ENCODE results near the gene STMND1. TPM values are rescaled to one million over a fixed set of nuclear protein-coding genes. Genes with fewer than 3 reads are reported as not detected.

The STMND1 gene
- total RNA-seq = 1 to 10 TPM; 1.8 to 2.8 TPM

GRCh38 chr6:17101422-17102257 lies at the start of gene STMND1:
Gene STMND1, plus strand, starts transcription at chr6:17102050. Its CDS starts 208 bp downstream, at chr6:17102258.
- peak within 1 kb of the TSS; percentile 60 for H3K27ac ChIP-seq
- H3K9ac ChIP-seq (ENCODE audit: low read depth in 2 of 2, low read length in 2 of 2) = peak within 1 kb of the TSS; percentile 41 to 73
- intact Hi-C loops (cut with DNase I) = no loop called here

GRCh38 chr6:17054647-17055046 lies 47.2 kb upstream of the STMND1 start:
- H3K4me3 ChIP-seq = no peak overlapping the region
- no peaks in the 10 kb centered on the region for H3K27me3 ChIP-seq
- H3K9ac ChIP-seq (ENCODE audit: low read depth in 2 of 2, low read length in 2 of 2) = no peak overlapping the region
- H3K9me3 ChIP-seq = no peaks in the 10 kb centered on the region
- intact Hi-C loops (cut with DNase I) = no loop called here
- no peaks in the 10 kb centered on the region for H3K36me3 ChIP-seq
- DNase-seq = no peak
- no peak overlapping the region for H3K27ac ChIP-seq
- no peak for TF ChIP-seq CTCF (IDR thresholded peaks at IDR 0.05)
- no peaks in the 10 kb centered on the region for H3K4me1 ChIP-seq

More at GRCh38 chr6:17101422-17102257, at the start of gene STMND1:
- Histone ChIP-seq H3K4me1 (no peaks in the 10 kb centered on the region), H3K9me3 (no peaks in the 10 kb centered on the region), H3K36me3 (no peaks in the 10 kb centered on the region), H3K4me3 (peak within 1 kb of the TSS; percentile 38), H3K27me3 (no peaks in the 10 kb centered on the region)
- DNase-seq = peak; percentile 91
- TF ChIP-seq CTCF (IDR thresholded peaks at IDR 0.05) = no peak

GRCh38 chr6:17057322-17057721 lies 44.5 kb upstream of the STMND1 start:
- H3K4me3 ChIP-seq = no peak overlapping the region
- no peaks in the 10 kb centered on the region for H3K4me1 ChIP-seq
- no peak for DNase-seq
- H3K27ac ChIP-seq = no peak overlapping the region
- H3K27me3 ChIP-seq = no peaks in the 10 kb centered on the region
- intact Hi-C loops (cut with DNase I) = no loop called here
- TF ChIP-seq CTCF (IDR thresholded peaks at IDR 0.05) = no peak
- no peaks in the 10 kb centered on the region for H3K36me3 ChIP-seq
- no peaks in the 10 kb centered on the region for H3K9me3 ChIP-seq
- no peak overlapping the region for H3K9ac ChIP-seq (ENCODE audit: low read depth in 2 of 2, low read length in 2 of 2)

- Histone ChIP-seq H3K4me1 (no peaks in the 10 kb centered on the region), H3K36me3 (no peaks in the 10 kb centered on the region), H3K9ac (ENCODE audit: low read depth in 2 of 2, low read length in 2 of 2) (no peak overlapping the region), H3K4me3 (no peak overlapping the region), H3K27me3 (no peaks in the 10 kb centered on the region), H3K9me3 (no peaks in the 10 kb centered on the region), H3K27ac (no peak overlapping the region)
- no peak for TF ChIP-seq CTCF (IDR thresholded peaks at IDR 0.05)
- no peak for DNase-seq
- intact Hi-C loops (cut with DNase I) = no loop called here
These were observed 43.3 kb upstream of the STMND1 start for GRCh38 chr6:17058550-17058949.

GRCh38 chr6:17059022-17059421 lies 42.8 kb upstream of the STMND1 start:
- H3K9me3 ChIP-seq = no peaks in the 10 kb centered on the region
- no peaks in the 10 kb centered on the region for H3K36me3 ChIP-seq
- DNase-seq = no peak
- no peak overlapping the region for H3K9ac ChIP-seq (ENCODE audit: low read depth in 2 of 2, low read length in 2 of 2)
- no peaks in the 10 kb centered on the region for H3K4me1 ChIP-seq
- H3K27ac ChIP-seq = no peak overlapping the region
- TF ChIP-seq CTCF (IDR thresholded peaks at IDR 0.05) = no peak
- no peak overlapping the region for H3K4me3 ChIP-seq
- H3K27me3 ChIP-seq = no peaks in the 10 kb centered on the region
- intact Hi-C loops (cut with DNase I) = no loop called here

All from colonic mucosa (tissue), 4 donors.